Activated CD4-positive, CD25-positive, alpha-beta regulatory T cell treated with anti-CD3 and anti-CD28 coated beads, Interleukin-2, amount 50 U/mL, for 16 hours (primary cell): Measurements from ENCODE around the gene MRPL42.
"Not testable (repeated sequence)": the region's sequence is repeated elsewhere in the genome, so short reads cannot be mapped to it uniquely, and the experiment has no call there.

Experiments used
- DNase-seq: peaks from one replicate; pipeline ENCODE4 v3.0.0-alpha.2; 2020; ENCODE audit warnings: low read depth, low spot score

The MRPL42 gene

DNA sequence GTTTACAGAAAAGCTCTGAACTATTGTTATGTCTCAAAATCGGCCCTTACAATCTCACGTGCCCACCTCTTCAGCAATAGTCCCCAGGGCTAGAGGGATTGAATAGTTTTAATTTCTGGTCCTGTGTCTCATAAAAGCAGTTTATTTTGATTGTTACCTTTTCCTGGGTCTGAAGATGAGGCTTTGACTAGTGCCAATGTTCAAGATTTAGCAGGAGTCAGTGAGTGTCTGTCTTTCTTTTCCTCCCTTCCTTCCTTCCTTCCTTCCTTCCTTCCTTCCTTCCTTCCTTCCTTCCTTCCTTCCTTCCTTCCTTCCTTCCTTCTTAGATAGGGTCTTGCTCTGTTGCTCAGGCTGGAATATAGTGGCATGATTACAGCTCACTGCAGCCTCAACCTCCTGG is 80.5 kb downstream of the MRPL42 start:
- DNase-seq = no peak

DNA sequence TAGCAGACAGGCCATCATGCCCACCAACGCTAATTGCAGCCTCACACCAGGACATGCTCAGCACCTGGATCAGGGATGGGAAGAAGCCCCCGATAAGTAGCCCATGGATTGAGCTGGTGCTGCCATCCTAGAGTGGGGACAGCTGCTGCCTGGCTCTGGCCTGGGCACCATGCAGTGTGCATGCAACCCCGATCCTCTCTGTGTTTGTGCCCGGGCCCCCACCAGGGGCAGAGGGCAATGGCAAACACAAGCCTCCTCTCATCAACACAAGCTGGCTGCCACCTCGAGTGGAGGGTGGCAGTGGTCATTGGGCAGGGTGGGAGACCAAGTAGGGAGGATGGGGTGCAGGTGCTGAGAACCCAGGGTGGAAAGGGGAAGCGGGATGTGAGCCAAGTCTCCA is 81.9 kb downstream of the MRPL42 start:
- no peak for DNase-seq

DNA sequence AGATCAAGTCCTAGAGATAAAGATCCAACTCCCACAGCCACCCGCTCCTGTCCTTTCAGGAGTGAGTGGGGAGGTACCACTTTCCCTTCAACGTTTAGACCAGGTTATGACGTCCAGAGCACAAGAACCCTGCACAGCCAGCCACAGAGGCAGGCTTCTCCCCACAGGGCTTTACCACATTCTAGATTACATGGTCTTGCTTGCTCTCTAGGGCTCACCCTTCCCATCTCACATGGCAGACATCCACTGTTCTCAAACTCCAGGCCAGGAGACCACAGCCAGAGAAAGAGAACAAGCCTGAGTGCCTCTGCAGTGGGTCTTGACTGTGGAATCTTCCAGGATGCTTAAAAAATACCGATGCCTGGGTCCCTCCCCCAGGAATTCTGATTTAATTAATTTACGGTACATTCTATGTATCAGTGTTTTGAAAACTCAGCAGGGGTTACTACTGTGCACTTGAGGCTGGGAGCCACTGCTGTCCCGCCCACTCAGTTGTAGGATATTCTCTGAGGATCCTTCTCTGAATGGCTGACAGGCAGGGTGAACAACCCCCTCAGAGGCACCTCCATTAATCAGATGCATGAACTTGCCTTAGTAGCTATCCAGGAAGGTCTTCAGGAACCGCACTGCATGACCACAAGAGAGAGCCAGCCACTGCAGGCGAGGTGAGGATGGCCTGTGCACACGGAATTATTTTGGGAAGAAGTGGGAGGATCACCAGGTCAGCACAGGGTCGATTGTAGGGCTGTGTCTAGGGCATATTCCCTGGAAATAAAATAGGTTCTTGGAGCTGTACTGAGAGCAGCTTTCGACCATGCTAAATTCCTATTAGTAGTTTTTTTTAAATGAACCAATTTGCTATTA is 83.7 kb downstream of the MRPL42 start:
- no peak for DNase-seq

DNA sequence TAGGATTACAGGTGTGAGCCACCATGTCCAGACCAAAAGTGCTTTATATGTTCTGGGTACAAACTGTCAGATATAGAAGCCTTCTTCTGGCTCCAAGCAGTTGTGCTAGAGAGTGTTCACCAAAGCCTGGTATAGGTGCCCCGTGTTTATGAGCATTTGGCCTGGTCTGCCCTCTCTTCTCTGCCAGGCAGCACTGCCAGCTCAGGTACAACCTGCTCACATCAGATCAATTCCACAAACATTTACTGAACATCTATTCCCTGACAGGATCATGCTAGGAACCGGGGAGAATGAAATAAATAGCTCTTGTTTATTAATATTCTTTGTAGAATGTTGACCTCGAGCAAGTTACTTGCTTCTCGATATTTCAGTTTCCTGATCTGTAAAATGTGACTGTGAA is 85.1 kb downstream of the MRPL42 start:
- DNase-seq = no peak

DNA sequence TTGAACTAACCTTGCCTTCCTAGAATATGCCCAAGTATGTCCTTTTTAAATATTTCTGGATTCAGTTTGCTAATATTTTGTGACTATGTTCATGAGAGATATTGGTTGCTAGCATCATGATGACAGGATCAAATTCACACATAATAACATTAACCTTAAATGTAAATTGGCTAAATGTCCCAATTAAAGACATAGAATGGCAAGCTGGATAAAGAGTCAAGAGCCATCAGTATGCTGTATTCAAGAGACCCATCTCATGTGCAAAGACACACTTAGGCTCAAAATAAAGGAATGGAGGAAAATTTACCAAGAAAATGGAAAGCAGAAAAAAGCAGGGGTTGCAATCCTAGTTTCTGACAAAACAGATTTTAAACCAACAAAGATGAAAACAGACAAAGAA is 90.6 kb downstream of the MRPL42 start:
- not testable (repeated sequence) for DNase-seq

DNA sequence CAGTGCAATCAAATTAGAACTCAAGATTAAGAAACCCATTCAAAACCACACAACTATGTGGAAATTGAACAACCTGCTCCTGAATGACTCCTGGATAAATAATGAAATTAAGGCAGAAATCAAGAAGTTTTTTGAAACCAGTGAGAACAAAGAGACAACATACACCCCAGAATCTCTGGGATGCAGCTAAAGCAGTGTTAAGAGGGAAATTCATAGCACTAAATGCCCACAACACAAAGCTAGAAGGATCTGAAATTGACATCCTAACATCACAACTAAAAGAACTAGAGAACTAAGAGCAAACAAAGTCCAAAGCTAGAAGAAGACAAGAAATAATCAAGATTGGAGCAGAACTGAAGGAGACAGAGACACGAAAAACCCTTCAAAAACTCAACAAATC is 91.4 kb downstream of the MRPL42 start:
- DNase-seq = not testable (repeated sequence)

DNA sequence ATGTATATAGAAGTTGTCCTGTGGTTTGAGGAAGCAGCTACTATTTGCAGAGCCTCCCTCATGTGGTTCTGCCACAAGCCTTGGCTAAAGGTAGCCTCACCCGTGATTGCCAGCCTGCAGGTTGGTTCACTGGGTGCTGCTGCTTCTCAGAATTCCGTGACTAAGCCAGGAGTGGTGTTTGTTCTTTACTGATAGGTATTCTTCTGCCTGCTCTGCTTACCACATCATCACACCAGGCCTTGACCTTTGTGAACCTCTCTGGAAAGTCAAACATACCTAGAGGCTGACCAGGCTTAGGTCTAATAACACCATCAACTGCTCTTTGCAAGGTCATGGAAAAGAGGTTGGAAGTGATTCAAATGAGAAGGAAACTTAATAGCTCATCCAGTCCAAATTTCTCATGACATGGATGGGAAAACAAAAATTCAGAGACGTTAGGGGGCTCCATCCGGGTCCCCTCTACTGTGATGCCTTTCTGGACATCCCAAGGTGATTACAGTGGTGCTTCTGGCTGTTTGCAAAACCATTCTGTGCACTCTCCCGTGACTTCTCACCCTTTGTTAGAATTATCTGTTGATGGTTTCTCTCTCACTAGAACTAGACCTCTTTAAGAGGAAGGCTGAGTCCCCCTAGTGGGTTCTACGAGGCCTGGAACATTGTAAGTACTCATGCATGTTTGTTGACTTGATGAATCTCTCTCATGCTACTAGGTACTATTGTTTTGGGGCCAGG is 96.7 kb downstream of the MRPL42 start:
- no peak for DNase-seq

DNA sequence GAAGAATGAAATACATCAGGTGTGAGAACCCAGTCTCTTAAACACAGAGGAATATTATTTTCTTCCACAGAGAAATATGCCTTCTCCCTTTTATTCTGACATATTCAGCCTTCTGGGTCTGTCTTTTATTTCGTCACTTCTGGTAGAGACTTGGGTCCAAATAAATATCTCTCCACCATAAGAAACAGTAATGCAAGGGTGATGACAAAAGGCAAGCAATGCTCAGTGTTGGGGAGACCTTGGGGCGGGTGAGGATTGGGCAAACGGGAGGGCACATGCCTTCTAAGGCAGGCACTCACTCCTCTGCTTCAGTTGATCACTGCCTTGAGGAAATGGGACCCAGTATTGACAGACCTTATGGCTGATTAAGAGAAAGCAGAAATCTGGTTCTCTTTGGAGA is 98.4 kb downstream of the MRPL42 start:
- DNase-seq = no peak
